ENCODE data around the gene ERAS. TPM values are rescaled to one million over a fixed set of nuclear protein-coding genes. Genes with fewer than 3 reads are reported as not detected.

The ERAS gene, protein sequence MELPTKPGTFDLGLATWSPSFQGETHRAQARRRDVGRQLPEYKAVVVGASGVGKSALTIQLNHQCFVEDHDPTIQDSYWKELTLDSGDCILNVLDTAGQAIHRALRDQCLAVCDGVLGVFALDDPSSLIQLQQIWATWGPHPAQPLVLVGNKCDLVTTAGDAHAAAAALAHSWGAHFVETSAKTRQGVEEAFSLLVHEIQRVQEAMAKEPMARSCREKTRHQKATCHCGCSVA
- not detected in 2 replicates for total RNA-seq

DNA sequence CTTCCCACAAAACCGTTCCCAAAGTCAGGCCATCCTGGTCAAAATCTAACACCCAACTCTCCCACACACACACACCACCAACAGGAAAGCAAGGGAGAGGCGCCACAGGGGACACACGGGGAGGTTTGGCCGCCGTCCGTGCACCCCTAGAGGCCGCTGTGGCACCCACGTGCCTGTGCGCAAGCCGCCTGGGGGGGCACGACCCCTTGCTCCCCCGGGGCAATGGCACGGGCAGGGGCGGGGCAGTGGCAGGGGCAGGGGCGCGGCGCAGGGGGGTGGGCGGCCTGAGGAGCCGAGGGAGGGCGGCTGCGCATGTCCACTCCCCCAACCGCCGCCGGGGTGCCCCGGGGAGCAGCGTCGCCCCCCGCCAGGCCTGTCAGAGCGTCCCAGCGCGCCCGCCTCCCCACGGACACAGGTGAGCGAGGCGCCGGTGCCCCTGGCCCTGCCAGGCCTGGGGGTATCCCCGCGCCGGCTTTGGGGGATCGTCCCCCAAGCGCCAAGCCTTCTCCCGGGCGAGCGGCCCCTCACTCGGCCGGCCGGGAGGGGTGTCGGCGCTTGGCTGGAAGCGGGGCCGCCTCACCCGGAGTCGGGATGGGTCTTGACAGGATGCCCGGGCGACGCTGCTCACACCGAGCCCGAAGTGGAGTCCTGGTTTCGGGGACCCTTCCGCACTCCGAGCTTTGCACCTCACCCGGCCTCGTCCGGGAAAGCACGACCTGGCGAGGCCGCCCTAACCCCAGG, at the start of gene ERAS:
ERAS (plus strand) TSS at position 379 of the 741 bp plus-strand sequence. CDS start 2,611 bp downstream, outside the sequence.

DNA sequence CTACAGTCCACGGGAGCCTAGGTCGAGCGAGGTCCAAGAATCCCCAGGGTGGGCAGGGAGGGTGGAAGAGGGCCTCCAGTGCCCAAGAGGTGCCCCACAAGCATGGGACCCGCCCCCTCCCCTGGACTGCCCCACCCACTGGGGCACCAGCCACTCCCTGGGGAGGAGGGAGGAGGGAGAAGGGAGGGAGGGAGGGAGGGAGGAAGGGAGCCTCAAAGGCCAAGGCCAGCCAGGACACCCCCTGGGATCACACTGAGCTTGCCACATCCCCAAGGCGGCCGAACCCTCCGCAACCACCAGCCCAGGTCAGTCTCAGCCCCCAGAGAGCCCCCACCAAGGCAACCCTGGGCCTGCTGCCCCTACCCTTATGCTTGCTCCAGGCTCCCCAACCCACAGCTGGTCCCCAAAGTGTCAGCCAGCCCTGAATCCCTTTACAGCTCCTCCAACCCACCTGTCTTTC, 39.9 kb upstream of the ERAS start, which contains the start of gene GATA1:
GATA1 (plus strand) TSS at position 250 of the 460 bp plus-strand sequence. CDS start 4,520 bp downstream, outside the sequence.

DNA sequence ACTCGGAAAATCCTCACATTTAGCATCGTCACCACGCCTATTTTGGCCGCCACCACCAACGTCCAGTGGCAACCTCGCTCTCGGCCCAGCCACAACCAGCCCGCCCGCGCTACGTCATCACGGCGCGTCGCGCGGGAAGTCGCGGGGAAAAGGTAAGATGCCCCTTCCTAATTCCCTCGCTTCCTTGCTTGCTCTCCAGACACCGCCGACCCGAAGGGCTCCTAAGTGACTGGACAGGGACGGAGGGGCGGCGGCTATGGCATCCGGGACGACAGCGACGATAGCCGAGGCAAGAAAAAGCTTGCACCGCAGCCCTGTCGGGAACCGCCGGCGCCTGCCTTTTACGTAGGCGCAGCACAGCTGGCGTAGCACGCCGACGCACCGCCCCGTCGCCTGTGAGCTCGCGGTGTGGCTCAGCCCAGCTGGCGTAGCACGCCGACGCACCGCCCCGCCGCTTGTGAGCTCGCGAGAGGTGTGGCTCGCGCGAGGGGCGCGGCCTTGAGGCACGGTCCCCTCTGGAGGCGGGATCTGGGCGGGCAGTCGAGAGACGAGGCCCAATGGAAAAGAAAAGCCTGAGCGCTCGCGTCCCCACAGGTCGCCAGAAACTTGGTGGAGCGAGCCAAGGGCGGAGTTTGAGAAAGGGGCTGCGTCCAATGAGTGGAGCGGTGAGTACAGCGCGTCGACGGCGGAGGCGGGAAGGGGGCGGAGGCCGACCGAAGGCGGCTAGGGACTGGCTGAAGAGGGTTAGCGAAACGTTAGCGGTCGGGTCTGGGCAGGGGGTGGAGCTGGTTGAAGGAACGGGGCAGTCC, 24.8 kb upstream of the ERAS start, which contains the start of gene HDAC6:
HDAC6 (plus strand) TSS at position 788 of the 809 bp plus-strand sequence. CDS start 626 bp downstream, outside the sequence.

DNA sequence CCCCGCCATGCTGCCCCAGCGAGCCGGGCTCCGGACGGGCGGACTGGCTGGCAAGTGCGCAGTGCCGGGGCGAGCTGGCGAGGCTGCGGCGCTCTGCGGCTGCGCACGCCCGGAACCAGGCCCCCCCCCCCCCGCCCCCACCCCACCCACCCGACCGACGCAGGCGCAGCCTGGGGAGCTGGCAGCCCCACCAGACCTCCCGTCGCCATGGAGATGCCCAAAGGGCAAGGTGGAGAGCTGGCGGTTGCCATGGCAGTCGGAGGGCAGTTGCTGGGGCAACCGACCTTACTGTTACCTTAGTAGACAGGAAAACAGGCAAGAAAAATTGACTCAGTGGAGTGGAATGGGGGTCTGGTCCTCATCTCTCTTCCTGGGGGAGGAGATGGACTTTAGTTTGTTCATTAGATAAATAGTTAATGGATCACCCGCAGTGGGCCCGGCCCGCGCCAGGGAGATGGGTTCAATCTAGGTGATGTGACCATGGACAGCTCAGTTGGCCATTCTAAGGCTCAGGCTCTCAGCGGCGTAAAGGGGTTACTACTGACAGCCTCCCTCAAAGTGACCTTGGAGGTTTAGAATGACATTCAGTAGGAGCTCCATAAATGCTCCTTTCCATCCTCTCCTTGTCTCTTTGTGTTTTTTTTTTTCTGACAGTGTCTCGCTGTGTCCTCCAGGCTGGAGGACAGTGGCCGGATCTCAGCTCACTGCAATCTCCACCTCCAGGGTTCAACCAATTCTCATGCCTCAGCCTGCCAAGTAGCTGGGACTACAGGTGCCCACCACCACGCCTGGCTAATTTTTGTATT, 9.4 kb downstream of the ERAS start, which contains the start of gene PCSK1N:
PCSK1N (minus strand) TSS at position 87 of the 806 bp plus-strand sequence; CDS start at position 9, 78 bp downstream.

Small RNAs within 50 kb of the gene (small RNA-seq; reads per million reads assigned to genes)
- gene RNU6-29P = not detected

Other genes starting within 250 kb of the ERAS start
- gene WDR13, start 229.0 kb upstream of the ERAS start, total RNA-seq = 159 and 163 TPM in 2 replicates
- 0.39 TPM in 1 of 2 replicates, not detected in the other for gene WAS, start 142.7 kb upstream of the ERAS start, total RNA-seq
- 6.7 TPM in 2 replicates for gene SUV39H1, start 129.8 kb upstream of the ERAS start, total RNA-seq
- gene GLOD5, start 64.8 kb upstream of the ERAS start, total RNA-seq = not detected in 2 replicates
- not detected in 2 replicates for gene GATA1, start 39.9 kb upstream of the ERAS start, total RNA-seq
- 75.8 and 79.6 TPM in 2 replicates for gene HDAC6, start 24.4 kb upstream of the ERAS start, total RNA-seq
- 13.1 and 27.1 TPM in 2 replicates for gene PCSK1N, start 9.1 kb downstream of the ERAS start, total RNA-seq
- 58.8 and 60.9 TPM in 2 replicates for gene TIMM17B, start 71.3 kb downstream of the ERAS start, total RNA-seq
- gene PQBP1, start 71.4 kb downstream of the ERAS start, total RNA-seq = 47.9 and 62.4 TPM in 2 replicates
- 20.8 and 35.4 TPM in 2 replicates for gene SLC35A2, start 85.1 kb downstream of the ERAS start, total RNA-seq
- 5.9 and 8.5 TPM in 2 replicates for gene PIM2, start 92.5 kb downstream of the ERAS start, total RNA-seq
- 34.5 and 40.6 TPM in 2 replicates for gene OTUD5, start 131.1 kb downstream of the ERAS start, total RNA-seq
- 0.11 and 0.39 TPM in 2 replicates for gene KCND1, start 145.3 kb downstream of the ERAS start, total RNA-seq
- 13.3 and 15.3 TPM in 2 replicates for gene GRIPAP1, start 175.8 kb downstream of the ERAS start, total RNA-seq
- gene TFE3, start 216.8 kb downstream of the ERAS start, total RNA-seq = 55.4 and 62.0 TPM in 2 replicates
- 8.2 and 9.3 TPM in 2 replicates for gene CCDC120, start 232.5 kb downstream of the ERAS start, total RNA-seq
- 19.0 and 19.2 TPM in 2 replicates for gene PRAF2, start 247.5 kb downstream of the ERAS start, total RNA-seq